Islet of Langerhans (tissue), 1 donor: ENCODE measurements around the gene AGXT.

Experiments used
- FAIRE-seq: peaks from one replicate; lab custom pipeline; 2011; peaks lifted over from hg19 to GRCh38; lab: Jason Lieb, UNC

Gene AGXT

DNA sequence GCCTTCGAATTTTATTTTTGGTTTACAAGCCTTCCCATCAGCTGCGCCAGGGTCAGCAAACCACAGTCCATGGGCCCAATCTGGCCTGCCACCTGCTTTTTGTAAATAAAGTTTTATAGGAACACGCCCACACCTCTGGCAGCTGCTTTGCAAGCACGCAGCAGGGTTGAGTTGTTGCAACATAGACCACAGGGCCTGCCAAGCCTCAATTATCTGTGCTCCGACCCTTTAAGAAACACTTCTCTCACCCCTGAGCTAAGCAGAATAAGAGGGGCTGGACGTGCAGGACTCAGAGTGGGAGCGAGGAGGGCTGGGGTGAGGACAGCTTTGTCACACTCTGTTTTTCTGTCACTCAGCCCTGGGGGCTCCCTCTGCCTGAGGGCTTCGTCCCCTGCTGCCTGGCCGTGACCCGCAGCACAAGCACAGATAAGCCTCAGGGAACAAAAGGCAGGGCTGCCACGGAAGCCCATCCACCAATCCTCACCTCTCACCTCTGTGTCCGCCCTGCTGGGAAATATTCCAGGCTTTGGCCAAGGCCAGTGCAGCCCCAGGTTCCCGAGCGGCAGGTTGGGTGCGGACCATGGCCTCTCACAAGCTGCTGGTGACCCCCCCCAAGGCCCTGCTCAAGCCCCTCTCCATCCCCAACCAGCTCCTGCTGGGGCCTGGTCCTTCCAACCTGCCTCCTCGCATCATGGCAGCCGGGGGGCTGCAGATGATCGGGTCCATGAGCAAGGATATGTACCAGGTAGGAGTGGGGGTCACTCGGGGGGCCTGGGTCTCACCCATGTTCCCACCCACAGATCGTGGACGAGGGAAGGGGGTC, at the start of gene AGXT:
Gene AGXT (plus strand): TSS at position 539 of the 823 bp plus-strand sequence. CDS start 42 bp downstream, at position 581.
- FAIRE-seq, result no peak

DNA sequence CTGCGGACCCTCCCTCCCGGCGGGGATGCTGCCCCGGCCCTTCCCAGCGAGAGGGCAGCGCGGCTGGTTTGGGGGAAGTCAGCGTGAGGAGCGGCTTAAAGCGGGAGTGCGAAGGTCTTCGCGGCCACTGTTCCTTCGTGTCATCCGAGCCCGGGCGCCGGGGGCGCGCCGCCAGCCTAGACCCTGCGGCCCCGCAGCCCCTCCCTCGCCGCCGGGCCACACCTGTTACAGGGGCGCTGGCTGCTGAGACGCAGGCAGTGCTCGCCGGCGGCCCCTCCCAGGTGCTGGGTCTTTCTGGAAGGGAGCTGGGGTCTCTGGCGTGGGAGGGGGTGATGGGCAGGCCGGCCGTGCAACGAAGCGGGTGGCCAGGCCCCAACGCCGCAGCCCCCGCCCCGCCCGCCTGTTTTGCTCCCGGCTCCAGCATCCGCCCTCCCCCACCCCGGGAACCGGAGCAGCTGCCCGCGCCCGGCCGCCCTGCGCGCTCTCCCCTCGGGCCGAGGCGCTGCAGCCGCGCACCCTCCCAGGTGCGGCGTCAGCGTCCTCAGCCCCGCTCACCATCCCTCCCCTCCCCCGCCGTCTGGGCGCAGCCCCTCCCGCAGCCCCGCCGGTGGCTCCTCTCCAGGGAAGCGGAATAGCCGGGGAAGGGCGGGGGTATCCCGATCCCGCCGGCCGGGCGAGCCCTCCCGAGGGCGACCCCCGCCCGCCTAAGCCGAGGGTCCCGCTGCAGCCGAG, 49.3 kb upstream of the AGXT start:
- no peak for FAIRE-seq

DNA sequence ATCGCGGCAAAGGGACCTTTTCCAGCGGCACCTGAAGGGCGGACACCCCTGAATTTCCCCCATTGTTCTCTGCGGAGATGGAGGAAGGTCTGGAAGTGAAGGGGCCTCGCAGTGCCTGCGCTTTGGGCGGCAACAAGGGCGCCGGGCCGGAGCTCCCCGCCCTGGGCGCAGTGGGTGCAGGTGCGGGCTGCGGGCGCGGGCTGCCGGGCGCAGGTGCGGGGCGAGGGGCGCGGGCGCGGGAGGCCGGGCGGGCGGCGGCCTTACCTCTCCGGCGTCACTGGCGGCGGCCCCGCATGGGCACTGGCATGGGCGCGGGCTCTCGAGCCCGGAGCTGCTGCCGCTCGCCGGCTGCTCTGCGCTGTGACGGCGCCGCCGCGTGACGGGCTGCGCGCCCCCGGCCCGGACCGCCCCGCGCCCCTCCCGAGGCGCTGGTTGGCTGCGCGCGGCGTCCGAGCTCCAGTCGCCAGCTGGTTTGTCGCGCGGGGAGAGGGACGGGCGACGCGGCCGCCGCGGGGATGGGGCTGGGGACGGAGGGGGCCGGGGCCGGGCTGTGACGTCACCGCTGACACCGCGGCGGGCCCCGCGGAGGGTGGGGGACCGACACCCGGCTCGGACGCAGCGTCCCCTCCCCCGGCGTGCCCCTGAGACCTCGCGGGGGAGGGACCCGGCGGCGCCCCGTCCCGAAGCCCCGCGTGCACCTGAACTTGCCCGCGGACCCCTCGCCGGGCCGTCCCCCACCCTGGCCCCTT, 48.6 kb upstream of the AGXT start, which contains the start of gene KIF1A:
Gene KIF1A (minus strand): TSS at position 362 of the 749 bp plus-strand sequence. CDS start 22,467 bp downstream, outside the sequence.
- no peak for FAIRE-seq

DNA sequence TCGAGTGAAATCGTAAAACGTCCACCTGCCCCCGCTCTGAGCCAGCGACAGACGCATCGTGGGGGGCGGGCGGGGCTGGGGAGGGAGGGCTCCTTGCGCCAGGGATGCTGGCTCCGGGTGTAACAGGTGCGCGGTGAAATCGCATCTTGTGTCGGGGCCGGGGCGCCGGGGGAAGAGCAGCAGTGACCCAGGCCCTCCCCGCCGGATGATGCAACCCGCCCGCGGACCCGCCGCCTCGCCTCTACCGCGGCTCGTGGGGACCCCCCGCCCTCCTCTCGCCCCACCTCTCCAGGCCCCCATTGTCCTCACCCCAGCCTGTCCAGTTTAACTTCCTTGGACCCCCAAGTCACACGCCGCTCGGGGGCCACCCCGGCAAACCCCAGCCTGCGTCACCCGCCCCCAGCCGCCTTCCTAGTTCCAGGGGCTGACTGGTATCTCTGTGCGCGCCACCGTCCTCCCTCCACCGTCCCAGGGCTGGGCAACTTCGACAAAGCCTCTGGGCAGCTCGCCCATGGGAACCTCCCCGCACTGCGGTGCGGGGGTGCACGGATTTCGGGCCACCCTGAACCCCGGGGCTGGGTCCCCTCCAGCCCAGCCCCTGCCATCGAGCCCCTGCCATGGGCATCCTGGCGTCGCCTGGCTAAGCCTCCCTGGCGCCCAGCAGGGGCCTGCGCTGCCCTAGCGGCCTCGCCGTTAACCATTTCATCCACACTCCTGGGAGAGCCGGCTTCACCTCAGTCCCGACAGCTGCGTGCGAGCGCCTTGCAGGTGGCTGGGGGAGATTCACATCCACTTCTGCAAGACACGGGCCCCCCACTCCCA, 47.8 kb upstream of the AGXT start:
- no peak for FAIRE-seq

DNA sequence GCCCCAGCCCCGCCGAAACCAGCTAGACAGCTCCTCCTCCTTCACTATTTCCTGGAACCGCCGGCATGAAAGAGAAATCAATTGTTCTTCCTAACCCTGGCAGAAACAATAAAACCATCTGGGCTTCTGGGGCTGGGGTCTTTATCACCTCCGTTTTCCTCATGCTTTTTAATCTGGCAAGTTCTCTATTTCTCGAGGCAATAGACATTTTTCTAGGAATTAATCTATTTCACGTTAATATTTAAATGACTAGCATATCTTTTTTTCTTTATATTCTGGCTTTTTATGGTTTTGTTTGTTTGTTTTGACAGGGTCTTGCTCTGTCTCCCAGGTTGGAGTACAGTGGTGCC, 47.2 kb upstream of the AGXT start:
- no peak for FAIRE-seq

DNA sequence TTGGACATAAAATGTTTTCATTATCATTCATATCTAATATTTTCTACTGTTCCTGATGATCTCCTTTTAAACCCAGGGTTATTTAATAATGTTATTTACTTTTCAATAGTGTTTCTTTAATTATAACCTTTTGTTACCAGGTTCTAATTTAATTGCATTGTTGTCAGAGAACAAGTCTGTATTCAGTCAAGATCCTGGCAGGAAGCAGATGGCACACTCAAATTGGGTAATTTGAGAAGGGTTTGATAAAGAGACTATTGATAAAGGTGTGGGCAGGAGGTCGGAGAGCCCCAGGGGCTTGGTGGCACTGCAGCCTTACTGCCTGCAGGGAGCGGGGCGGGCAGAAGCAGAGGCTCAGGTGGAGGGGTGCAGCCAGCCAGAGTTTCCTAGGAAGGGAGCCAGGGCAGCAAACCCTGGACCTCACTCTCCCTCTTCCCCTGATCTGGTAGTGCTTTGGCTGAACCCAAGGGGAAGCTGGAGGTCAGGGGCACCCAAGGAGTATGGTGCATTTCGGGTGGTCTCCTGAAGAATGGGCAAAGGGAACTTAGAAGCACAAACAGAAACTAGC, 46.3 kb upstream of the AGXT start:
- no peak for FAIRE-seq

DNA sequence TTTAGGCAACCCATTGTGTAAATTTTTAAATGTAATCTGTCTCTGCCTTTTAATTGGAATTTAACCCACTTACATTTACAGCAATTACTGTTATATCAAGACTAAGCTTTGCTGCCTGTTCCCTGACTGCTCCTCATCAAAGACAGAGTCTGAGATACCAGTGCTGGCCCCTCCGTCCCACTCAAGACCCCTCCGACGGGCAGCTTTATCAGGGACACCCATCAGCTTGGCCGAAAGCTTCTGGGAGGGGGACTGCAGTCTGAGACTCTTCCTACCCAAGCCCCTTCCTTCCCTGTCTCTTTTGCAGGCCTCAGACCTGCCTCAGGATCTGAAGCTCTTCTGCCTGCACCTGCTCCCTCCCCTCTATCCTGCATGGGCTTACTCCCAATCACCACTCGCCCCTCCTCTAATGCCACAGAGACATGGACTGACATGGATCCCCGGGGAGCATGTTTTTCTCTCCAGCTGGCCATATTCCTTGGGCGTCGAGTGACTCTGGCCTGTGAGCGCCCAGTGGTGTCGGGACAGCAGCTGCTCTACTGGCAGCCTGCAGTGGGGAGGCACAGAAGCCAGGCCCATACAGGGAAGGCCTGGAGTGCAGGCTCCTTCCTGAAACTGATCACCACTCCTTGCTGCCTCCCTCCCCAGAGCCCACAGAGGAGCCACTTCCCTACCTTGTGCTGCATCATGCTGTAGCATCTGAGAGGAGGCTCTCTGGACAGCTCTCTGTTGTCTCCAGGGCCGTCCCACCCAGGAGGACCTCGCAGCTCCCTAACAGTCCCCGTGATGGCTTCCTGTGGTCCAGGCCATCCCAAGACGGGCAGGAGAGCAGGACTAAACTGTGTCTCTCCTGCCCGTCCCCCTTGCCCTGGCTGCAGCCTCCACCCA, 44.9 kb upstream of the AGXT start:
- no peak for FAIRE-seq

DNA sequence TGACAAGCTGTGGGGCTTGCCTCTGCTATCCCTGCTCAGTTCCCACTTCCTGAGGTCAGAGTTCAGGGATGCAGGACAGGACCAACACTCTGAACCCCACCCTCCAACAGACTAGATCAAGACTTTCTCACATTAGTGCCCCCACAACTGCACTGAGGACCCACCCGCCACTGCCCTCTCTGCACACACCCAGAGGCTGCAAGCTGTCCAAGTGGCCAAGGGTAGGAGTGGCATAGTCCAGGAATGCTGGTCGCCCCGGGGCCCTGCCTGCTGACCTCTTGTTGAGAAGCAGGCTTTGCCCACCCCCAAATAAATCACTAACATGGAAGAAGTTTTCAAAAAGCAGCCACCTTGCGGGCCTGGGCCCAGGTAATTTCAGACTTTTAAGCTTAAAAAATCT, 43.1 kb upstream of the AGXT start:
- FAIRE-seq, result no peak

DNA sequence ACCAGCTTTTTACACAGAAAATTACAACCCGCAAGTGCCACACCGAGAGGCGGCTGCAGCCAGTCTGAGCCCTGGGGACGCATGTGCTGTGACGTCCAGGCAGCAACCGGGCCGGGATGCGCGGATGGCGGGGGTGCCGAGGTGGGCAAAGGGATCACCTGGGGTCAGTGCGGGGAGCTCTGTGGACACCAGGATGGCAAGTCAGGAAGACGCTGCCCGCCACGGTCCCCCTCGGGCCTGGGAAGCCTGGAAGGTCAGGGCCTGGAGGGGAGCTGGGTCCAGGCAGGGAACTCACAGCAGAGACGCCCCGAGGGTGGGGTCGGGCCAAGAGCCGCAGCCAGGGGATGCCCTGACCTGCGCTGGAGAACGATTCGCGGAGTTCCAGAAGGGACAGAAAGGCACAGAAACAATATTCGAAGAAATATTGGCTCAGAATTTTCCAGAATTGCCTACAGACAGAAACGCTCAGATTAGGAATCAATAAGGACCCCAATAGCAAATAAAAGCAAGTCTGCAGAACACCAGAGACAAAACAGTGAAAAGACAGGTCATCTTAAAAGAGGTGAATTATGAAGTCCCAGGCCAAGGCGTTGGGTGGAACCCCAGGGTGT, 36.9 kb upstream of the AGXT start:
- no peak for FAIRE-seq

DNA sequence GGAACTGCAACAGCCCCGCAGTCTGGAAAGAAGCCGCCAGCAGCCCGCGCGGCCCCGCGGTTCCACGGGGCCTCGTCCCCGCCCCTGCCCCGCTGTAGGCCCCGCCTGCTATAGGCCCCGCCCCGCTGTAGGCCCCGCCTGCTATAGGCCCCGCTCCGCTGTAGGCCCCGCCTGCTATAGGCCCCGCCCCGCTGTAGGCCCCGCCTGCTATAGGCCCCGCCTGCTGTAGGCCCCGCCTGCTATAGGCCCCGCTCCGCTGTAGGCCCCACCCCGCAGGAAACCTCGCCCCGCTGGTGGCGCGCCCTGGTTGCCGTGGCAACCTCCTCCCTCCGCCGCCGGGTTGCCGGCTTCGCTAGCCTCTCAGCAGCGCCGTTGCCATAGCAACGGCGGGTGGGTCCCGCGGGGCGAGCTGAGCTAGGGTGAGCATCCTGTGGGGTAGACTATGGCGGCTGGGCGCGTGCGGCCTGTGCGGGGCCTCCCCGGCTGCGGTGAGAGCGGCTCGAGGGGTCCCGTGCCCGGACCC, 36.4 kb upstream of the AGXT start:
- FAIRE-seq, result no peak

DNA sequence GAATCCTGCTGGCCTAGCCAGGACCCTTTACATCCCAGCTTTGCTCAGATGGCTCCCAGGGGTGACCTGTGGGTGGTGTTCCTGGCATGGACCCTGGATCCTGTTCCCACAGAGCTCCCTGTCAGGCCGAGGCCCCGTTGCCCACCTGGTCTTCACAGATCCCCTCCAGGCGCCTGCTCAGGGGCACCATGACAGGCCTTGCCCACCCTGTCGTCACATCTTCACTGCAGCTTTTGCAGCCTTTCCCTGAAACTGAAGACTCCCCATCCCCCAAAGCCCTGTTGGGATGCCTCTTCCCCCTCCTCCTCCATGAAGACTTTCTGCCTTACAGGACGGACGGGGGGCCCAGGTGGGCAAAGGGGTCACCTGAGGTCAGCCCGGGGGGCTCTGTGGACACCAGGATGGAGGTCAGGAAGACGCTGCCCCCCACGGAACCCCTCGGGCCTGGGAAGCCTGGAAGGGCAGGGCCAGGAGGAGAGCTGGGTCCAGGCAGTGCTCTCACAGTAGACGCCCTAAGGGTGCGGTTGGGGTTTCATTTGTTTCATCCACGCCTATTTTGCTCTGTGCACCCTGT, 35.6 kb upstream of the AGXT start:
- no peak for FAIRE-seq

DNA sequence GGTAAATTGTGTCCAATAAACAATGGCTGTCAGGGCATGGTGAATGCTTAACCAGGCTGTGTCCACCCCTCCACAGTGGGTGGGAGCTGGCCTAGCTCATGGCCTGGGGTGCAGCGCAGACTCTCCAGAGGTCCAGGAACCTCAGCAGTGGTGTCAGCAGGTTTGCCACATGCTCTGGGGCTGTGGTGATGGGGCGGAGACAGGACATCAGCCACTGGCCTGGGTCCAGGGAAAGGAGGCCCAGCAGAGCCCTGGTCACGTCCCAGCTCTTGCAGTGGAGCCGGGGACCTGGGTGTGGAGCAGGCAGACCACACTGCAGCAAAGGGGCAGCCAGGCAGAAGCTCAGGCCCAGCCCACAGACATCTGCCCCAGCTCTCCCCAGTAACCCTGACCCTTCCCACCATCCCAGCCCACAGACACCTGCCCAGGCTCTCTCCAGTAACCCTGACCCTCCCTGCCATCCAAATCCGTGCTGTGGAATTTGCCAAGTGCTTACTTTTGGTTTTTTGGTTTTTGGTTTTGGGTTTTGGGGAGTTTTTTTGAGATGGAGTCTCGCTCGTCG, 34.8 kb upstream of the AGXT start:
- no peak for FAIRE-seq

DNA sequence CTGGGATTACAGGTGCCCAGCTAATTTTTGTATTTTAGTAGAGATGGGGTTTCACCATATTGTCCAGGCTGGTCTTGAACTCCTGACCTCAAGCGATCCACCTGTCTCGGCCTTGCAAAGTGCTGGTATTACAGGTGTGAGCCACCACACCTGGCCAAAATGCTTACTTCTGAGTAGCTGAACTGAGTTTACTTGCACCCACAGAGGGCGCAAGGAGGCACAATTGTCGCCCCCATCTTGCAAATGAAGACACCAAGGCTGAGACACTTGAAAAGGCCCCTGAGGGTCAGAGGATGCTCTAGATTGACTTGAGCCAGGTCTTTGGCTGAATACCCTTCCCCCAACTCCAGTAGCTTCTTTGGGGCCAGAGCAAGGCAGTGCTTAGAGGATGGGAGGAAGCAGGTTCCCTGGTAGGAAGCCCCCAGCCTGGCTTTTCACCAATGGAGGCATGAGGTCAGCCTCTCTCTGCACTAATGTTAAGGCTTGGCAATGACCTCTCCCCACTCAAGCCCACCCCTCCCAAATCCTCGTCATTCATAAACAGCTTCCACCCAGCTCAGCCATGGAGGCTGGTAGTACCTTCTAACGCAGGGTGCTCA, 34.1 kb upstream of the AGXT start:
- no peak for FAIRE-seq

DNA sequence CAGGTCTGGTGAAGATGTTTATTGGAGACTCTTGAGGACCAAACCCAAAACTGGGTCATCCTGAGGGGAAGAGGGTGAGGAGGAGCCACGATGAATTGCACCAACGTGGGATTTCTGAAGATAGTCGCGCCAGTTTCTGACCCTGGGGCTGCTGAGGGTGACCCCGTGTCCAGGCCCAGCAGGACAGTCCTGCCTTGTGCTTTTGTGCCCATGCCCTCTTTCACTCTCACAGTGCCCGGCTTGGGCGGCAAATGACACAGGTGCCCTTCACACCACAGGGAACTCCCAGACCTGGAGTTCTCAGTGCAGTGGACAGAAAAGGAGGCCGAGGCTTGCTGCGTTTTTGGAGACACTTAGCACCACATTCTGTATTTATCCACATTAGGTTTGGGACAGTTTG, 33.1 kb upstream of the AGXT start:
- FAIRE-seq, result no peak

DNA sequence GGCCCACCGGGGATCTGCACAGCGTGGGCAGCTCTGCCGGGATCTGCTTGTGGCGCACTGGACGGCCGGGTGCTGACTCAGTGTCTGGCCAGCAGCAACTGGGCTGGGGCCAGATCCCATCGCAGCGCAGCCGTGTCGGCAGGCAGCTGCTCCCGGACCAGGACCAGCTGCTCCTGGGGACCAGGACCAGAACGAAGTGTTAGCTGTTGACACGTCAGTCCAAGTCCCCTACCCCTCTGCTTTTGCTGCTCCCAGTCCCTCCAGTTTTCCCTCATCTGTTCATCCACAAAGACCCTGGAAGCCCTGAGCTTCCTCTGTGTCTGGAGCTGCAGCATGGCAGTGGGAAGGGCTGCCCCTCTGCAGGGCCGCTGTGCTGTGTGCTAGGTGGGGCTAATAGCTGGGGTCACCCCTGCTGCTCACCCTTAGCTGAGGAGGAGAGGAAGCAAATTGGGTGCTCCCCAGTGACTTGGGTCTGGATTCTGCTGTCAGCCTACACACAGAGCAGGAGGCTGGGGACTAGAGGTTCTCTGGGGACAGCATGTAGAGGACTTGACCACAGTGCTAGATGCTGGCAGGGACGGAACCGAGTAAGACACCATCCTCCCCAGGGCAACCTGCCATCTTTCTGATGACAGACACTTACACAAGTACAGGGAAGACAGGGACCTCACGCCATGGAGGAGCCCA, 31.7 kb upstream of the AGXT start:
- FAIRE-seq, result no peak

DNA sequence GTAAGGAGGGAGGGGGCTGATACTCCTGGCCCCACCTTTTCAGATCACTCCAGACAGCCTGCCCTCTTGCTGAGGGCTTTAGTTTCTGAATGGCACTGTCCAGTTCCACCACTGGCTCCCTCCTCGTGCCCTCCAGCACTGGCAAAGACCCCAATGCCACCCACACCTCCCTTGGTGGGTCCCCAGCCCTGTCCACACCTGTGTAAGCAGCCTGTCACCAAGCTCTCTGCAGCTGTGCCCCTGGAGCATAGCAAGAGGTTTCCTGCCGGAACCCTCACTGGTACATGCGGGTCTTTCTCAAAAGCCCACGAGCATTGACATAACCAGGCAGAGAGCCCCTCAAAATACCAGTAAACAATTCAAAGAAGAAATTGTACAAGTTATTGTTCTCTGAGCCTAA, 31.0 kb upstream of the AGXT start:
- no peak for FAIRE-seq

DNA sequence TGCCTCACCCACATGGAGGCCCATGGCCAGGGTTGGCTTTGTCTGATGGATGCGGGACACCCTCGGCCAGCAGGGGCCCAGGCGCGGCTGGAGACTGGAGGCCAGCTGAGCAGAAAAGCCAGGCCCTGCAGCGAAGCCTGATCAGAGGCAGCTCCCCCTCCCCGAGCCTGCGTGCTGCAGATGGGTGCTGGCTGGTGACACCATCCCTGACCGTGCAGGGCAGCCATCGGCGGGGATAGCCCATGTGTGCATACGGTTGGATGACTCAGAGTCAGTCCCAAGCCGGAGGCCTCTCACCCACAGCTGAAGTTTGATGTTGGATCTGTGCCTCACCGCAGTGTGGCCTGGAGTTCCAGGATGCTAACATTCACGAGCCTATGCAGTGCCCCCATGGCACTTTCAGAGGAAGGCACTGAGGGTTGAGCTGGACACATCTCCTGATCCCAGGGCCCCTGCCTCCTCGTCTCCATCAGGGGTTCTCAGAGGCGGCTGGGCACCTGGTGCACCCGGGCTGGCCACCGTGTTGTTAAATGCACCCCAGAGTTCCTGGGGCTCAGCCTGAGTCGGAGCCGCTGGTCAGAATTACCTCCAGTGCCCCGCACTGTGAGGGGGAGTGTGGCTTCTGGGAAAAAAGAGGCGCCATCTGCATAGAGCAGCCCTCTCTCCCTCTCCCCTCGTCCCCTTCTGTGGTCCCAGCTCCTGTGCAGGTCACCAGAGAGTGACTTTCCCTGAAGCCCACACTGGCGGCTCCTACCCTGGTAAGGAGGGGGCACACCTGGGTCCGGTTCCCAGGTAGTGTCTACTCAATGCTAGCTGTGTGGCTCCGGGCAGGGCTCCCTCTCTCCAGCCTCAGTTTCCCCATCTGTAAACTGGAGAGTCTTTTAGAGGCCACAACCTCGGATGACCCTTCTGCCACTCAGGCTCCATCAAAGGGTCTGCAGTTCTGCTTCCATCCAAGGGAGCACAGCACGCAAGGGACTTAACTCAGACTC, 29.2 kb upstream of the AGXT start:
- no peak for FAIRE-seq
